ACHN (cell line): ENCODE data around the gene ESYT2.

Experiments
- DNase-seq: peaks from one replicate; pipeline ENCODE4 v3.0.0-alpha.2; 2015
- in situ Hi-C: cut with HindIII; loops from 2 replicates; pipeline ENCODE4 v1.10.0; 2017; ENCODE audit warnings: low sequenced_read_pairs, low pct_ligation_motif_present, low pct_unique_long_range_greater_than_20kb

ESYT2 gene

DNA sequence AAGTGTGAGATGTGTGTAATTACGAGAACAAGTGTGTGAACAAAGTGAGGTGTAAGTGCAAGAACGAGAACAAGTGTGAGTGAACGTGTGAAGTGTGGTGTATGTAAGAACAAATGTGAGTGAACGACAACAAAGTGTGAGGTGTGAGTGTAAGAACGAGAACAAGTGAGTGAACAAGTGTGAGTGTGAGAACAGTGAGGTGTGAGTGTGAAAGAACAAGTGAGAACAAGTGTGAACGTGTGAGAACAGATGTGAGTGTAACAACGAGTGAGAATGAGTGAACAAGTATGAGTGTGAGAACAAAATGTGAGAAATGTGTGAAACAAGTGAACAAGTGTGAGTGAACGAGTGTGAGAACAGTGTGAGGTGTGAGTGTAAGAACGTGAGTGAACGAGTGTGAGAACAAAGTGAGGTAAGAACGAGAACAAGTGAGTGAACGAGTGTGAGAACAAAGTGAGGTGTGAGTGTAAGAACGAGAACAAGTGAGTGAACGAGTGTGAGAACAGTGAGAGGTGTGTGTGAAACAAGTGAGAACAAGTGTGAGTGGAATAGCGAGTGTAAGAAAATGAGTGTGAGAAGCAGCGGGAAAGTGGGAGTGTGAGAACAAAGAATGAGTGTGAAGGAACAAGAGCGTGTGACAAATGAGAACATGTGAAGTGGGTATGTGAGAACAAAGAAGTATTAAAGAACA, 47.2 kb downstream of the ESYT2 start:
- DNase-seq, result no peak
- in situ Hi-C loops, result no loop called here

GRCh38 chr7:158781217-158781973, 47.9 kb downstream of the ESYT2 start:
- in situ Hi-C loops, result no loop called here
- no peak for DNase-seq

DNA sequence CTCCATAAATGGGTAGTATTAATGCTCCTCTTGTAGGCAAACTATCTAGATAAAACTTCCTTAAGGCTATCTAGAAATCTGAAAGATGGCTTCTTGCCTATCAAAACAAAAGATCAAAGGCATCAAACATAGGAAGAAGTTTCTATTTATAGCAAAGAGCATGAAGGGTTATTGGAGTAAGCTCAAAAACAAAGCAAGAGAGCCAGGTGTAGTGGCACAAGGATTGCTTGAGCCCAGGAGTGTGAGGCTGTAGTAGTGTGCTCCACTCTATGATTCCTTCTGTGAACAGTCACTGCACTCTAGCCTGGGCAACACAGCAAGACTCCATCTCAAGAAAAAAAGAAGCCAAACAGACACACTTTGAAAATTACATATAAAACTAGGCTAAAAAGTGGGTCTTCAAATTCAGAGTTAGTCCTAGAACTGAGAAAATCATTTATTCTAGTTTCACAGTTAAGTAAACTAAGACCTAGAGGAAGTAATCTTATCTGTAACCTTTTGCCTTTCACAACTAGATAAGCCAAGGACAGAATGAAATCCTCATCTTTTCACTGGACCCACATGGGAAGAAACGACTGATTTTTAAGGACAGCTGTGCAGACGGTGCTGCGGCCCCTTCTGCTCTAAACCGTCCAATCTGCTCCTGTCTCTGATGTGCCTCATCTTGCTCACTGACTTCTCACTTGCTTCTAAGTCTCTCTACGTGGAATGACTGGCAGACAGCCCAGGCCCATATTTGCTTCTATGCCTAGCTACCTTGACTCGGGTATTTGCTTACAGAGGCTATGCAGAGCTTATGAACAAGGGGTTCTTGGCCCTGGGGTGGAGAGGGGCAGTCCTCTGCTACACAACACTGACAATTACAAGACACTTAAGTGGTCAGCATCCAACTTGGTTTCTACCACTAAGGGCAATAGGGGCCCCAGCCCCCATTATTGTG, 50.0 kb downstream of the ESYT2 start:
- no peak for DNase-seq
- in situ Hi-C loops, result no loop called here

GRCh38 chr7:158778471-158778870, 50.8 kb downstream of the ESYT2 start:
- no peak for DNase-seq

GRCh38 chr7:158777793-158778192, 51.5 kb downstream of the ESYT2 start:
- DNase-seq, result no peak
- in situ Hi-C loops, result no loop called here

More at GRCh38 chr7:158778471-158778870, 50.8 kb downstream of the ESYT2 start:
- in situ Hi-C loops, result no loop called here

- no peak for DNase-seq
- in situ Hi-C loops, result no loop called here
Observed at GRCh38 chr7:158776474-158776873, 52.8 kb downstream of the ESYT2 start.

GRCh38 chr7:158774952-158775351, 54.4 kb downstream of the ESYT2 start:
- no peak for DNase-seq
- in situ Hi-C loops, result no loop called here

GRCh38 chr7:158772916-158773315, 56.4 kb downstream of the ESYT2 start:
- in situ Hi-C loops, result no loop called here
- no peak for DNase-seq

GRCh38 chr7:158771213-158771834, 58.0 kb downstream of the ESYT2 start:
- DNase-seq, result no peak
- in situ Hi-C loops, result no loop called here

GRCh38 chr7:158767707-158768106, 61.6 kb downstream of the ESYT2 start:
- in situ Hi-C loops, result no loop called here
- DNase-seq, result no peak

GRCh38 chr7:158766570-158767281, 62.6 kb downstream of the ESYT2 start:
- in situ Hi-C loops, result no loop called here
- DNase-seq, result no peak

DNA sequence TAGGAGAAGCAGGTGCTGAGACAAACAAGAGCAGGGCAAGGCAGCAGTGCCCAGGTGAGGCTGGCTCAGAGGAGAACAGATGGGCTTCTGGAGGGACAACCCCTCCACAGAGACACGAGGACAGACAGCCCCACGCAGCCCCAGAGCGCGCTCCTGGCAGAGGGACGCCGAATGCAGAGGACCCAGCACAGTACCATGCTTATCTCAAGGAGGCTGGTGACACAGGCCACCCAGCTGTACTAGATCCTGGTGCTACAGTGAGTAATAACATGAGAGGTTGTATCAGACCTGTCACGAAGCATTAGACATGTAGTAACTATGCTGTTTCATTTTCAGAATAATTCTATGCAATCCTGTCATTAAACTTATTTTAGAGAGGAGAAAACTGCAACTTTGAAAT, 64.3 kb downstream of the ESYT2 start:
- no peak for DNase-seq
- in situ Hi-C loops, result no loop called here

GRCh38 chr7:158763454-158764033, 65.8 kb downstream of the ESYT2 start:
- no peak for DNase-seq
- in situ Hi-C loops, result no loop called here

- DNase-seq, result no peak
- in situ Hi-C loops, result no loop called here
Observed at GRCh38 chr7:158761945-158762344, 67.4 kb downstream of the ESYT2 start.

DNA sequence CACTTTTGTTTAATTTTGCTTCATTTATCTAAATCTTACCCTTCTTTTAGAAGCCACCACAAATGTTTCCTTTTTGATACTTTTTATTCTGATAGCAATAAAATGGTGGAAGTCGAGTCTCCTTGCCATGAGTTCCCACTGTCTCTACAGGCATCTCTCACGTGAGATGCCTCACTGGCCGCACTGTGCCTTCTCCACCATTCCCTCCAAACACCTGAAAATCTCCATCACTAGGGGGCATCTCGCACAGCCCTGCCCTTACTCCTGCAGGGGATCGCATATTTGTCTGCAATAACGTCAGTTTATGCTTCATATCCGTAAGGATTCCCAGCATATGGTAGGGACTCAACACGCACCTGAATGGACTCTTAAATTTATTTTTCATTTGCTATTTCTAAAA, 68.4 kb downstream of the ESYT2 start:
- in situ Hi-C loops, result no loop called here
- DNase-seq, result peak; percentile 32

- in situ Hi-C loops, result no loop called here
- no peak for DNase-seq
Observed at GRCh38 chr7:158760445-158760764, 68.9 kb downstream of the ESYT2 start.

DNA sequence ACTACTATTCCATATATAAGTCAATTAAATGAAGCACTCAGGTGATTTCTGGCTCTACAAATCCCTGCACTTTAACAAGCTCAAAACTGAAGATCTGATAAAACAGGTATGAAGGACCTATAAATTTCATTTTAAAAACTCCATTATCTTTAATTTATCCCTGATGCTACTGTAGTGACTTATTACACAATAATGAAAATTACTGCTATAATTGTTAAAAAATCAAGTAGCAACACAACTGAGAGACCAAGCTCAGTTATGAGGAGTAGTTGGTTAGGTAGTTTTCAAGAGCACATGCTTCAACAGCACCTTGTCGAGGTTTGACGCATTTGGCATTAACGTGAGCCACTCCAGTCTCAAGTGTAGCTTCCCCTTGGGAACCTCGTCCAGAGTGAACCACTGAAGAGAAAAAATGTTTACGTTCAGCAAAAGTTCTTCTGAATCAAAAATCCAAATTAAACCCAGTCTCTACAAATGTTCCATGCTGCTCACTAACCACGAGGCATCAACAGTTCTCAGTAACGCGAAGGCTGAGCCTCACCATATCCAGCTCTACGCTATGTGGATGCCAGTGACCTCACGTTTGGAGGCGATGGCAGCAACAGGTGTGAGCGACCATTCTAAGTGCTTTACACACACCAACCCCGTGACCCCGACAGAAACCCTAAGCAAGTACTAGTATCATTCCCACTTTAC, 69.4 kb downstream of the ESYT2 start:
- no peak for DNase-seq
- in situ Hi-C loops, result no loop called here
